ENCODE results near the gene AATK.

Gene AATK

DNA sequence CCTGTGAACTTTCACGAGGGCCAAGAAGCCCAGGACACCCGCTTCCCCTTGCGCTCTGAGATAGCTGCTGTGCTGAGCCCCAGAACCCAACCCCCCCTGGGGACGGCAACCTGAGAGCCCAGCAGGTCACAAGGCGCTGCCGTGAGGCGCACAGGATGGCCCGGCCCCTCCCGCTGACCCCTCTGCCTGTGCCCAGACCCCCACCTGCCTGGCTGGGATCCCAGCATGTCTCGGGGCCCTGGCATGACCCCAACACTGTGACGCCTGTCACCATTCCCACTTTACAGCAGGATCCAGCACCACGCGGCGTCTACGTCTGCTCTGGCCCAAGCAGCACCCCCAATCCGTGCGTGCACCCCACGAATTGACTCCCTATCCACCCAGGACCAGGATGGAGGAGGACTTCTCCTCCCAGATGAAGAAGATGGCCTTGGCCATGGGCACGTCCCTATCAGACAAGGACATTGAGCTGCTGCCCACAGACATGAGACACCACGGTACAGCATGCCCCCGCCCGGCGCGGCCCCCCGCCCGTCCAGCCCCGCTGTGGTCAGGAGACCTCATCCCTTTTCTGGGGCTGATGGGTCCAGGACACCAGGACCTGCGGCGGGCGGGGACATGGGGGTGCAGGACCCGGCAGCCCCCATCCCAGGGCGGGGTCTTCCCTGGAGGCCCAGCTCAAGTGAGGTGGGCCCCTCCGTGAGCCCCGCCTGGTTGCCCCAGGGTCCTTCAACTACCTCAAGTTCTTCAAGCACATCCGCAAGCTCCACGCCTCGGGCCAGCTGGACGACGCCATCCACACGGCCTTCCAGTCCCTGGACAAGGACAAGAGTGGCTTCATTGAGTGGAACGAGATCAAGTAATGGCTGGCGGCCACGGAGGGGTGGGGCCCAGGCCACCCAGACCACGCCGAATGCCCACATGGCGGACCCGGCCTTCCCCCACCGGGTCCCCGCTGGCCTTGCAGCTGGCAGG lies 15.1 kb upstream of the AATK start:
- DNase-seq (ENCODE audit: low read depth in 2 of 2) = no peak

DNA sequence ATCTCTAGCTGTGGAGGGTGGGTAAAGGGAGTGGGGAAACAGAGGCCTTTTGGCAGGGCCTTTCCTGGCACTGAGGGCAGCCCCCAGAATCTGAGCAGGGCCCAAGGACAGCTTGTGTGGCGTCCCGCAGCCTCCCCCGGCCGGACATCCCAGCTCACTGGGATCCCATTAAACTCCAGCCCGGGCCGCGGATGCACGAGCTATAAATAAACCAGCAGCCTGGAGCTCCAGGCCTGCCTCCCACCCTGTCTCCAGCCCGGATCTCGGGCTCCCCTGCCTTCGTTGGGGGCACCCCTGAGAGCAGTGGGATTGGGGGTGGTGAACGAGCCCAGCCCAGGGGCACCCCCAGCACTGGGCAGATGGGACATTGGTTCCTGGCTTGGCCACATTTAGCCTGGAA lies 13.8 kb upstream of the AATK start:
- DNase-seq (ENCODE audit: low read depth in 2 of 2) = no peak

DNA sequence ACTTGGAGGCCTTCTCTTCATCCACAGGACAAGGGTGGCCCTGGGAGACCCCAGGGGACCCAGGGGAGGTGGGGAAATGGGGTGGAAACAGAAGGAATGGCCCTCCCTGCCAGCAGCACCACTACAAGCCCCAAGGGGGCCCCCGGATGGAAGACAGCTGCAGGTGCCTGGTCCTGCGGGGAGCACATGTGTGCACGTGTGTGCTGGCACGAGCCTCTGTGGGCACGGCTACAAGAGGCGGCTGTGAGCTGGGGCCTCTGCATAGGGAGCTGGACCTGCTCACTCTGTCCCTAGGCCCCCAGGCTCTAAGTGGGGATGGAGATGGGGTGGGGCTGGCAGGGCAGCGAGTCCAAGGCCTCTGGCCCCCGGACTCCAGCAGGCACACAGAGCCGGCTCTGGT lies 13.2 kb upstream of the AATK start:
- DNase-seq (ENCODE audit: low read depth in 2 of 2) = no peak

DNA sequence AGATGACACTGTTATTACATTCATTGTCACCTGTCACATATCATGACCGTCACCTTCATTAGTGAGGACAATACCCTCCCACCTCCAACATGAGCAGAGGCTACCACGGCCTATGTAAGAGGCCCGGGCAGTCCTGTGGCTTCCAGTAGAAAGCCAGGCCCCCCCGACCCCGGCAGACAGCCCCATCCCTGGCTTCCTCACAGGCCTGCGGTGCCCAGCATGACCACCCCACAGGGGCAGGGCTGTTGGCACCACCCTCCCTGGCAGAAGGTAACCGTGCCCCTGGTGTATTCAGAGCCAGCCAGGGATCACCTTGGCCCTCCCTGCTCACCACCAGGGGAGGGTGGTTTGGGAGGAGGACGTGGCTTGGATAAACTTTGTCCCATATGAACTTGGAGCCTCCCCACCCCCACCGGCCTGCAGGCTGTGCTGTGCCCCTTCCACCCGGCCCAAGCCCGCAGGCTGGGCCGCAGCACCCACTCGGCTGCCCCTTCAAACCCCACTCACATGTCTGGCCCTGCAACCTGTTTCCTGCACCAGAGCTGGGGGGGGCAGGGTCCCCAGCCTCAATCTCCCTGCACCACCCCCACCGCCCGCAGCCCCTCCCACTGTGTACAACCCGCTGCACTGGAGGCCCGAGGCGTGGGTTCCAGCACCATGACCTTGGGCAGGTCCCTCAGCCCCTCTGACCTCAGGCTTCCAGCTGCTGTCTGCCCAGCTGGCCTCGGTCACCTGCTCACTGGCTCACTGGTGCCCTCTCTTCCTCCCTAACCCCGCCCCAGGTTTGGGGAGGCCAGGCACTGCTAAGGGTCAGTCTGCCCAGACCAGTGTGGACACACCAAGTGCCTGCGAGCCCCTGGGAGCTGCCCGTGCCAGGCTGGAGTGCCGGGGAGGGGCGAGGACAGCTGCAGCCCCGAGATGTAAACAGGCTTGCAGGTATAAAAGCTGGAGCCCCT lies 12.4 kb upstream of the AATK start:
- no peak for DNase-seq (ENCODE audit: low read depth in 2 of 2)

DNA sequence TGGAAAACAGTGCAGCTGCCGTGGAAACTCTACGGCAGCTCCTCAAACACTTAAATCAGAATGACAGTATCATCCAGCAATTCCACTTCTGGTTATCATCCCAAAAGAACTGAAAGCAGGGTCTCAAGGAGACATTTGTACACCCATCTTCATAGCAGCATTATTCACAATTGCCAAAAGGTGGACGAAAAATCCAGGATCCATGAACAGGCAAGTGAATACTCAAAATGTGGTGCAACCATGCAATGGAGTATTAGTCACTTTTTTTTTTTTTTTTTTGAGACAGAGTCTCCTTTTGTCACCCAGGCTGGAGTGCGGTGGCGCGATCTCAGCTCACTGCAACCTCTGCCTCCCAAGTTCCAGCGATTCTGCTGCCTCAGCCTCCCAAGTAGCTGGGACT lies 10.6 kb upstream of the AATK start:
- no peak for DNase-seq (ENCODE audit: low read depth in 2 of 2)

- no peak for DNase-seq (ENCODE audit: low read depth in 2 of 2)
Observed at GRCh38 chr17:81173762-81174155, 7.7 kb upstream of the AATK start.

- DNase-seq (ENCODE audit: low read depth in 2 of 2) = no peak
Observed at GRCh38 chr17:81173052-81173761, 7.2 kb upstream of the AATK start.

DNA sequence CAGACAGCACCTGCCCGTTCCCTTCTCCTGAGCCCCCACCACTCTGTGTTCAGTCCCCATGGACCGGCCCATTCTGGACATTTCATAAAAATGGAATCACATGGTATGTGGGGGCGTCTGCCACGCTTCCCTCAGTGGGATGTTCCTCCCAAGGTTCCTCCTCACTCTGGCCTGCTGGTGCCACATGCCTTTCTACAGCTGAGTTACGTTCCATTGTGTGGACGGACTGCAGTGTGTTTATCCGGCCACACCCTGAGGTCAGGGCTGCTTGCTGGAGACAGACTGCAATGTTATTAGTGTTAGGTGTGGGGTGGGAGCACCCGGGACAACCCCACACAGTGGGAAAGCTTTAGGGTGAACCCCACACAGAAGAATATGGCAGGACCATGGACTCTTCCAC lies 5.9 kb upstream of the AATK start:
- no peak for DNase-seq (ENCODE audit: low read depth in 2 of 2)

GRCh38 chr17:81170727-81171494 lies 4.9 kb upstream of the AATK start:
- no peak for DNase-seq (ENCODE audit: low read depth in 2 of 2)

- no peak for DNase-seq (ENCODE audit: low read depth in 2 of 2)
Observed at GRCh38 chr17:81169870-81170309, 3.9 kb upstream of the AATK start.

DNA sequence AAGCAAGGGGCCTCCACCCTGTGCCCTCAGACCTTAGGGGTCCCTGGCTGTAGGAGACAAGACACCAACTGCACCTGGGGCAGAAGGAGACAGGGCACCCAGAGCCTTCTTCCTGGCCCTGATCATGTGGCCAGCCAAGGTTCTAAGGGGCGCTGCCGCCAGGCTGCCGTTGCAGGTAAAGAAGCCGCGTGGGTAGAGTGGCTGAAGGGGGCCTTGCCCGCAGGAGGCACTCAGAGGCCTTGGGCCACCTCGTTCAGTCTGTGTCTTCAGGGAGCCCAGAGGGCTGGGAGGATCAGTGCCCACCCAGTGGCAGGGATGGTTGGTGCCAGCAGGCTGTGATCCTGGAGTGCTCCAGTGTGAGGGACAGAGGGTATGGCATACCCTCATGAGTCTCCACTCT lies 1.6 kb upstream of the AATK start:
- no peak for DNase-seq (ENCODE audit: low read depth in 2 of 2)

GRCh38 chr17:81167194-81167524 lies 1.1 kb upstream of the AATK start:
- no peak for DNase-seq (ENCODE audit: low read depth in 2 of 2)

DNA sequence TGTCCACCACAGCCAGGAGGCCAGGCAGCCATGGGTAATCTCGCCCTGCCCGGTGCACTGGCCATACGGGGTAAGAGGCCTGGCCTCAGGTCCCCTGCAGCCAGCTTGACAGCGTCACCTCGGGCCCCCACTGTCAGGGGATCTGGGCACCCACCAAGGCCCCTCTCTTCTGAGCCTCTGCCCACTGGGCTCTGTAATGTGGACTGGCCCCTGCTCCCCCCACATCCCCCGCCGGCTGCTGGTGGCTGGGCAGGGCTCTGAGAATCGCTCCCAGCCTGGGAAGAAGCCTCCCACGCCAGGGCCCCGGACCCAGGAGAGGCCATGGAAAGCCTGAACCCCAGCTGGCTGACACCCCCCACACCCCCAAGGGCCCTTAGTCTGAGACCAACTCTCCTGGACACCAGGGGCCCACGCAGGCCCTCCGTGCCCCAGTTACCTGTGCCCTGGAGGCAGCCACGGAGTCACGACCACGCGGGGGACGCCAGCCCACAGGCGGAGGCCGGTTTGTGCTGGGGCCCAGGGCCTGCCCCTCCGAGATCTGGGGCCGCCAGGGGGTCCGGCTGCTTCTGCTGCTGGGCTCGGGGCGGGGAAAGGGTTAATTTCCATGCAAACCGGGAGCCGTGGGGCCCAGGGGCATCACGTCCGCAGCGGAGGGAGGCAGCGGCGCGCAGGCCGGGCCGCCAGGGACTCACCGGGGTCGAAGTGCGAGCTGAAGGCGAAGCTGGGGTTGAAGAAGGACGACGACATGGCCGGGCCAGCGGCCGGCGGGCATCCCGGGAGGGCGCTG lies 582 bp downstream of the AATK start, which contains the start of gene PVALEF:
TSS of gene PVALEF (plus strand) at position 262 of the 787 bp plus-strand sequence. CDS start 15,720 bp downstream, outside the sequence.
- no peak for DNase-seq (ENCODE audit: low read depth in 2 of 2)

DNA sequence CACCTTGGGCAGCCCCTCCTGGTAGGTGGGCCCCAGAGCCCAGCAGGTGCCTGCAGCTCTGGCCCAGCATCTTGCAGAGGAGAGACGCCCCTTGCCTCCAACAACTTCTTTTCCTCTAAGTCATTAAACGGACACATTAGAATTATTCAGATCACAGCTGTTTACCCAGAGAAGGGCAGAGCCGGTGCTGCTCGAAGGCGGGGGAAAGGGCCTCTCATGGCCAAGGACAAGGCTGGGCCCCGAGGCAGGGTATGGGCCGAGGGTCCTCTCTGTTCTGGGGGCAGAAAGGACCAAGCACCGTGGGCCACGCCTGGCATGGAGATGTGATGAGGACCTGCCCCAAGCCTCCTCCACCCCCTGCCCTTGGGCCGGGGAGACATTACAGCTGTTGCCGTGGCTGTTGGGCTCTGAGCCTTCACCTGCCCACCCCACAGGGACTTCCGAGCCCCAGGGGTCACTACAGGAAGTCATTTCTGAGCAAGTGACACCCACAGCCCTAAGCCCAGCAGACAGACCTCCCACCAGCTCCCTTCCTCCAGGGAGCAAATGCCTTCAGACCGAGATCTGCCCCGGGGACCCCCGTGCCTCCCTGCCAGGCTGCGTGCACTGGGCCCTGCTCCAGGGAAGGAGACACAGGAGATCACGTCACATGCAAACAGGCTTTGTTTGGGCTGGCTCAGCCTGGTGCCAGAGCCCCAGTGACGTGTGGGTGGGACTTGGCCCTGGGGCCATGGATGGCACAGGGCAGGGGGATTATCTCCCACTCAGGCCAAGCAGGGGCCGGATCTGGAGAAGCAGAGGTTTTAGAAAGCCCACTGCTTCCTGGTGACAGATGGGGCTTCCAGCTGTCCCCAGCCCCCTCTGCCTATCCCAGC lies 1.4 kb downstream of the AATK start:
- no peak for DNase-seq (ENCODE audit: low read depth in 2 of 2)

DNA sequence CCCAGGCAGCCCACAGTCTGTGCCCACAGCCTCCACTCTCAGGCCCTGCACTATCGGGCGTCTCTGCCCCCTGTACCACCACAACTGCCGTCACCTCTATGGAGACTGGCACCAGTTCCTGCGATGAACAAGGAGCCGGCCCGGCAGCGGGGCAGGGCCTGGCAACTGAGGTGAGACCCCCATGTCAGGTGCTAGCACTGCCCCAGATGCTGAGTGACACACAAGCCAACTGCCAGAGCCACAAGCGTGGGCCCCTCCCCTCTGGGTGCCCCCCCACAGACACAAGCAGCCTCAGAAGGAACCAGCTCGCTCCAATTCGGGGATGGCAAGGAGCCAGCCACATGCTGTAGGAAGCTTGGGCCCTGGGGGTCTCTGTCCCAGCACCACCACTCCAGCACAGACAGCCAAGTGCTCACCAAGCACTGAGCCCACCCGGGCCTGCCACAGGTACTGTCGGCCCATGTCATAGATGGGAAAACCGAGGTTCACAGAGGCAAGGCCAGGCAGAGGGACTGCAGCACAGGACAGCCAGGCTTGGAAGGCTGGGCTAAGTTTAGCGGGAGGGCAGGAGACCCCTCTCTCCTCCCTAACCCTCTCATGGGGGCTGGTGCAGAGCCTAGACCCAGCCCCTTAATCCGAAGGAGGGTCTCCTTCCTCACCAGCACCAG lies 2.2 kb downstream of the AATK start:
- DNase-seq (ENCODE audit: low read depth in 2 of 2) = no peak

DNA sequence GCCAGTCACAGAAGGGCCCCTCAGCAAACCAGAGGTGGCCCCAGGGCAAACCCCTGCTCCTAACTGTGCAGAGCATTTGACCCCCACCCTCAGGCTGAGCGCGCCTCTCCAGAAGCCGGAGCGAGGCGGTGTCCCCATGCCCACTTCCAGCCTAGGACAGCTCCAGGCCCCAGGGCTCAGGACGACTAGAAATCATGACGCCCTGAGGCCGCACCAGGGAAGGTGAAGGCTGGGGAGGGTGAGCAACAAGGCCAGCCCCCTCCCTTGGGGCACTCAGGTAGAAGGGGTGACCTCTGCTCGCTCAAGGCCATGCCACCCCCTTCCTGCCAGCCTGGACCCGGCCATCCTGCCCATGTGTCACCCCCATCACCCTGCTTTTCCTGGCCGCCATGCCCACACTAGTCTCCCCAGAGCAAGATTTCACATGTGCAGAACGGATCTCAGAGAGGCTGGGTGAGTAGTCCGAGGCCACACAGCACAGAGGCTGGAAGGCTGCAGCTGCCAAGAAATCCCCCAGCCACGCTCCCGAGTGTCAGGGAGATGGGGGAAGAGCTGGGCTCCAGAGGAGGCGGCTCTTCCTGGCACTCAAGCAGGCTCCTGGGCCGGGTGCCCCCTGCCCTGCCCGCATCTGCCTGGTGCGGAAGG lies 2.8 kb downstream of the AATK start:
- DNase-seq (ENCODE audit: low read depth in 2 of 2) = no peak

DNA sequence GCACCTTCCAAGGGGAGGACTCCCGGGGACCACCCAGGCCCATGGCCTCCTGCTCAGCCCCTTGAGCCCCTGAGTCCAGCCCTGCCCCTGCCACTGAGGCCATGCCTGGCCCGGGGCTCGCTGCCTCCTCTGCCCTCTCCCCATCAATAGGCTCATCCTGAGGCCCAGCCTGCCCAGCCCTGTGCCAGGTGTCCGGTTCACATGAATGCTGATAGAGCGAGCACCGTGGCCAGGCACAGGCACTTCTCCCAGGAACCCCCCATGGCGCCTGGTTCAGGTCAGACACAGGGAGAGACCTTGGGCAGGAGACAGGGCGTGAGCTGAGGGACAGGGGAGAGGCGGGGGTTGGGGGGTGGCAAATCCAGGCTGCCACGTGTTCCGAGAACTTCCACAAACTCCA lies 3.5 kb downstream of the AATK start:
- no peak for DNase-seq (ENCODE audit: low read depth in 2 of 2)

DNA sequence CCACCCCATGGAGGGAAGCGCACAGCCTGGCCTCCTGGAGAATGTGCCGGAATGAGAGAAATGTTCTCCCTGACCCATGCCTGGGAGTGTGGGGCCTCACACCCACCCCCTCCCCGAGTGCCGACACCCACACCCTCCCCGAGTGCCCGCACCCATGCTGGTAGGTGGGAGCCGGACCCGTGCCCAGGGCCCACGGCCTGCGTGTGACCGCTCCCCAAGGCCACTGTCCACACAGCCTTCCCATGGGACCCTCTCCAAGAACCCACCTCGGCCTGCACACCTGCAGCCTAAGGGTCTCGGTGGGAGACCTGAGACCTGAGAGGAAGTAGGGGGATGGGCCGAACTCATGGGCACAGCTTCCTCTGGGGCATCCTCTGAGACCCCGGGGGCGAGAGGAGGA lies 4.0 kb downstream of the AATK start:
- no peak for DNase-seq (ENCODE audit: low read depth in 2 of 2)
